Nephron (organoid): ENCODE results near the gene GBP1.

Source experiments
- H3K27ac Mint-ChIP-seq, 3 experiments: 2 replicates each; pipeline ENCODE4 v1.8.0; 2020; ENCODE audit warnings: mixed read lengths in 3 of 3, mild to moderate bottlenecking in 2 of 3, moderate library complexity in 1 of 3
- H3K27me3 Mint-ChIP-seq: 2 replicates; pipeline ENCODE4 v1.8.0; 2021; ENCODE audit warnings: low read depth, mild to moderate bottlenecking, moderate library complexity, mixed read lengths
- H3K36me3 Mint-ChIP-seq: 2 replicates; pipeline ENCODE4 v1.8.0; 2020; ENCODE audit warnings: low read depth, mixed read lengths
- H3K4me1 Mint-ChIP-seq: 2 replicates; pipeline ENCODE4 v1.8.0; 2020; ENCODE audit warnings: mixed read lengths
- H3K4me3 Mint-ChIP-seq, 3 experiments: 2 replicates each; pipeline ENCODE4 v1.8.0; 2020; ENCODE audit warnings: mild to moderate bottlenecking in 3 of 3, mixed read lengths in 3 of 3, moderate library complexity in 2 of 3
- H3K9me3 Mint-ChIP-seq: 2 replicates; pipeline ENCODE4 v1.8.0; 2020; ENCODE audit warnings: mixed read lengths
- CTCF ChIP-seq, 3 experiments: fragments of 200-600 bp; sonication (generic); IDR thresholded peaks; one replicate each; pipeline ENCODE4 v1.5.0; 2021; ENCODE audit warnings: antibody characterized with exemption in 3 of 3; ENCODE audit not compliant: unreplicated experiment in 3 of 3

The GBP1 gene

DNA sequence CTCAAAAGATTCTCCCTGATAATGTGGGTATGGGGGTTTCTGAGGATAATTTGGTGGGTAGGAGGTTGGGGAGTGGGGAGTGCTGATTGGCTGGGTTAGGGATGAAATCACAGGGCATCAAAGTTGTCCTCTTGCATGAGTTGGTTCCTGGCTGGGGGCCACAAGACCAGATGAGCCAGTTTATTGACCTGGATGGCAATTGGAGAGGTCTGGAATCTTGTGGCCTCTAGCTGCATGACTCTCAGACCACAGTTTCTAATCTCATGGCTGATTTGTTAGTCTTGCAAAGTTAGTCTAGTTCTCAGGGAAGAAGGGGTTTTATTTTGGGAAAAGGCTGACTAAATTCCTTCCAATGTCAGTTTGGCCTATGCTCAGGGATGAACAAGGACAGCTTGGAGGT is 3.3 kb upstream of the GBP1 start:
- H3K27me3 Mint-ChIP-seq, result no peaks in the 10 kb centered on the region
- H3K4me3 Mint-ChIP-seq, result no peak overlapping the region
- H3K4me1 Mint-ChIP-seq, result peaks cover 17% of the 10 kb centered on the region
- H3K27ac Mint-ChIP-seq, result peak overlapping the region in 1 of 3 experiments; percentile 44
- no peak for TF ChIP-seq CTCF (IDR thresholded peaks at IDR 0.05; ENCODE audit: unreplicated experiment in 3 of 3)
- H3K9me3 Mint-ChIP-seq, result peaks cover 3% of the 10 kb centered on the region
- no peaks in the 10 kb centered on the region for H3K36me3 Mint-ChIP-seq

DNA sequence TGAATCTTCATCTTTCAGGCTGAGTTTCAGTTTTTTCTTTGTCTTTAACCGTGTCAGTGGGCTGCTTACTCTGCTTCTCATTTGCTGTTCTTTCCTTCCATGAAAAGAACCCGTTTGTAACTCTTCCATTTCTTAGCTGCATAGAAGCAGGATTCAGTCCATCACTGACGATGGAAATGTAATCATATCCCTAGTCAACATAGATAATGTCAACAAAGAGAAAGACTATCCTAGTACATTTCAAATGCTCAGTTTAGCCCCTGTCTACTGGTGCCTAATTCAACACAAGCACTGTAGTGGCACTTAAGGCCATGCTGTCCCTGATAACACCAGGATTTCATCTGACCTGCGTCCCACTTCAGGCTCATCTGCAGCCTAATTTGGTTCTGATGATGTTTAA is 376 bp downstream of the GBP1 start:
- H3K4me3 Mint-ChIP-seq, result peak overlapping the region in 2 of 3 experiments; percentile 71 to 84
- peaks cover 17% of the 10 kb centered on the region for H3K4me1 Mint-ChIP-seq
- no peaks in the 10 kb centered on the region for H3K9me3 Mint-ChIP-seq
- no peak for TF ChIP-seq CTCF (IDR thresholded peaks at IDR 0.05; ENCODE audit: unreplicated experiment in 3 of 3)
- H3K36me3 Mint-ChIP-seq, result no peaks in the 10 kb centered on the region
- H3K27me3 Mint-ChIP-seq, result no peaks in the 10 kb centered on the region
- peak overlapping the region; percentile 35 to 95 (median 91) for H3K27ac Mint-ChIP-seq

DNA sequence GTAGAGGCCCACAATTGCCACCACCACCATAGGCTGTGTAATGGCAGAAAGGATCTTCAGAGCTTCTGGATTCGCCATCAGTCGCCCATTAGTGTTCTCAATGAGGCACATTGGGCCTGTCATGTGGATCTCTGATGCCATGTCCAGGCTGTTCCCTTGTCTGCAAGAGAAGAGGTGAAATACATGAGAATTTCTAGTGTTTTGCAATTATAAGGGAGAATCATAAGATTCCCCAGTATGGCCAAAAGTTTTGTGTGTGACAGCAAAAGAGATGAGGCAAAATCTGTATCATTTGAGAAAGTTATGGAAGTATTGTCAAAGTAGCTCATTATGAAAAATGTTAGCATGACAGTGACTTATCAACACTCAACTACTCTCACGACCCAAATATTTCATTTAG is 1.9 kb downstream of the GBP1 start:
- TF ChIP-seq CTCF (IDR thresholded peaks at IDR 0.05; ENCODE audit: unreplicated experiment in 3 of 3), result no peak
- peak overlapping the region in 1 of 3 experiments; percentile 11 for H3K4me3 Mint-ChIP-seq
- H3K27me3 Mint-ChIP-seq, result no peaks in the 10 kb centered on the region
- no peaks in the 10 kb centered on the region for H3K36me3 Mint-ChIP-seq
- no peak overlapping the region for H3K27ac Mint-ChIP-seq
- H3K4me1 Mint-ChIP-seq, result peaks cover 17% of the 10 kb centered on the region
- no peaks in the 10 kb centered on the region for H3K9me3 Mint-ChIP-seq

DNA sequence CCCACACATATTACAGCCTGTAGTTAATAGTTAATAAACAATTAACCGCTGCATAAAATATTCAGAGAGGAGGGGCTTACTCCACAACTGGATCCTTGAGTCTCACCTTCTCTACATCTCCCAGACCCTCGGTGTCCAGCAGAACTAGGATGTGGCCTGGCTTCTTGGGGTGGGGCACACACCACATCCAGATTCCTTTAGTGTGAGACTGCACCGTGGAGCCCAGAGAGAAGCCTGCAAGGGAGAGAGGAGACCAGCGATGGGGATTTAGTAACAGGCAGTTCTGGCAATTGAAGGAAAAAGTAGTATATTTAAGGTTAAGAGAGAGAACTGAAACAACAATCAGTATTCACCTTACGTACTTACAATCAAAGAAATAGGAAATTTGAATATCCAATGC is 4.9 kb downstream of the GBP1 start:
- Mint-ChIP-seq H3K27ac (no peak overlapping the region), H3K4me1 (peaks cover 16% of the 10 kb centered on the region), H3K9me3 (no peaks in the 10 kb centered on the region), H3K27me3 (no peaks in the 10 kb centered on the region), H3K4me3 (no peak overlapping the region), H3K36me3 (no peaks in the 10 kb centered on the region)
- no peak for TF ChIP-seq CTCF (IDR thresholded peaks at IDR 0.05; ENCODE audit: unreplicated experiment in 3 of 3)

DNA sequence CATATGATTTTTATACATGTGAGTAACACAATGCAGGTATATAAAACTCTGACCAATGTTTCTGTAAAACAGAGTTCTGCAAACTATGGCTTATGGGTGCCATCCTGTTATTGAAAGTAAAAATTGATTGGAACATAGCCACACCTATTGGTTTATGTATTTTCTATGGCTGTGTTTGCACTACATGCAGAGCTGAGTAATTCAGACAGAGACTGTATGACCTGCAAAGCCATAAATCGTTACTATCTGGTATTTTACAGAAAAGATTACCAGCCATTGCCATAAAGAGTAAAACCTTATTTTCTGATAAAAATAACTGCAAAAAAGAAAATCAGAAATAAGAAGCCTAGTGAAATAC is 13.1 kb downstream of the GBP1 start:
- no peaks in the 10 kb centered on the region for H3K9me3 Mint-ChIP-seq
- no peaks in the 10 kb centered on the region for H3K36me3 Mint-ChIP-seq
- no peak for TF ChIP-seq CTCF (IDR thresholded peaks at IDR 0.05; ENCODE audit: unreplicated experiment in 3 of 3)
- H3K27me3 Mint-ChIP-seq, result no peaks in the 10 kb centered on the region
- H3K27ac Mint-ChIP-seq, result no peak overlapping the region
- no peak overlapping the region for H3K4me3 Mint-ChIP-seq
- no peaks in the 10 kb centered on the region for H3K4me1 Mint-ChIP-seq

DNA sequence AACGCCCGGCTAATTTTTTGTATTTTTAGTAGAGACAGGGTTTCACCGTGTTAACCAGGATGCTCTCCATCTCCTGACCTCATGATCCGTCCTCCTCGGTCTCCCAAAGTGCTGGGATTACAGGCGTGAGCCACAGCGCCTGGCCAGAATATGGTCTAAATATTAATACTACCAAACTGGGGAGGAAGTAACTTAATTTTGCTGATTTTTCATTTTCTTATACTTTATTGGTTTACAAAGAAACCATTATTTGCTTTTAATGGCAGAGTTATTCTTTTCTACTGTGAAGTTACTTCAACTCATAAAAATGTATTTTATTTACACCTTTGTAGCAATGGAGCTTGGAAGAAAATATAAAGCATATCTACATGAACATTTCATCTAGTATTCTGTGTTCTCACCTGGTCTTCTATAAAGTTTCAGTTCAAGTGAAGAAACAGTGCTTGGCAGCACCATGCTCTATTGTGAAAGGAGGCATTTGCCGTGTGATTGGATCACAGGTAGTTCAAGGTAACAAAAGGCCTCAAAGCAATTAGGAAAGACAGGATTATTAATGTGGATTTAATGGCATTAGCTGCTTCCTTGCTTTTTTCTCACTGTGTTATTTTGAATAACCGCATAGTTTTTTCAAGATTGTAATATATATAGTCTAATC is 13.6 kb downstream of the GBP1 start:
- no peak for TF ChIP-seq CTCF (IDR thresholded peaks at IDR 0.05; ENCODE audit: unreplicated experiment in 3 of 3)
- Mint-ChIP-seq H3K27ac (no peak overlapping the region), H3K36me3 (no peaks in the 10 kb centered on the region), H3K4me1 (no peaks in the 10 kb centered on the region), H3K27me3 (no peaks in the 10 kb centered on the region), H3K4me3 (no peak overlapping the region), H3K9me3 (no peaks in the 10 kb centered on the region)
